K562 (cell line): ENCODE measurements around the gene PATL1. TPM values are rescaled to one million over a fixed set of nuclear protein-coding genes. Genes with fewer than 3 reads are reported as not detected.

Experiments
- microRNA-seq: library from miRNA; unstranded; fragments of <30 nt; microRNA quantifications from one replicate; pipeline ENCODE4, GENCODE V29; 2018; ENCODE audit warnings: borderline microRNAs expressed
- polyA plus RNA-seq, 8 experiments: library from polyadenylated mRNA; depleted of rRNA in 4 of 8; stranded (reverse) in 5 of 8; unstranded in 3 of 8; fragments of >200 nt; fragmentation: Nextera tagmentation in 2 of 8; fragmentation: Illumina TruSeq in 1 of 8; extraction: Ambion mirVana in 2 of 8; extraction: Trizol in 1 of 8; gene quantifications; 2 replicates each; pipeline versions ENCODE4 v1.2.1 to v1.2.3, GENCODE V29; 2011 to 2014; ENCODE audit warnings: inconsistent platforms in 1 of 8, missing spikeins in 1 of 8
- small RNA-seq: library from RNA; depleted of rRNA; stranded (forward); fragments of <200 nt; gene quantifications from one replicate; pipeline ENCODE3, GENCODE V24; 2014
- total RNA-seq, 7 experiments: library from RNA; depleted of rRNA in 6 of 7; stranded (reverse); fragments of >200 nt in 6 of 7; fragmentation: Illumina TruSeq in 2 of 7; extraction: Trizol in 2 of 7; gene quantifications; 2 replicates each; pipeline versions ENCODE4 v1.2.1 to v1.2.3, GENCODE V29; 2011 to 2021; ENCODE audit warnings: low replicate concordance in 1 of 7

PATL1 gene
- total and polyA plus RNA-seq, 9 of the 15 experiments (the other 6 are each of a cell fraction or from before 2014, with no cell fraction given), result 3.2 to 48.0 (median 16.4) TPM

Small RNA genes within 50 kb of the gene (microRNA-seq; reads per million reads assigned to microRNA genes)
- 0.64 reads per million for gene MIR3162

Small RNA genes within 50 kb of the gene (small RNA-seq; reads per million reads assigned to genes)
- gene MIR3162, result not detected

Other genes with a start within 250 kb of the PATL1 start
Only the 7 nearest of the 13 such genes appear.
- gene OR4D11, start 165.5 kb downstream of the PATL1 start, total RNA-seq (2014; rRNA removed), result not detected in 2 replicates
- not detected in 2 replicates for gene OR4D11, start 165.5 kb downstream of the PATL1 start, total RNA-seq (2014; rRNA removed; fragmentation: Illumina TruSeq; extraction: Trizol)
- gene OR4D11, start 165.5 kb downstream of the PATL1 start, total RNA-seq (2015; rRNA removed; fragmentation: Illumina TruSeq; extraction: Trizol), result not detected in 2 replicates
- not detected in 2 replicates for gene OR4D11, start 165.5 kb downstream of the PATL1 start, total RNA-seq (2021)
- not detected in 2 replicates for gene OR4D11, start 165.5 kb downstream of the PATL1 start, polyA plus RNA-seq (2011; rRNA removed)
- gene OR4D11, start 165.5 kb downstream of the PATL1 start, polyA plus RNA-seq (2014; fragmentation: Illumina TruSeq; extraction: Trizol), result not detected in 2 replicates
- not detected for gene OR4D11, start 165.5 kb downstream of the PATL1 start, polyA plus RNA-seq (2014; fragmentation: Nextera tagmentation; extraction: Ambion mirVana)
- gene OR4D11, start 165.5 kb downstream of the PATL1 start, polyA plus RNA-seq (2014; rRNA removed), result not detected in 2 replicates
- not detected in 2 replicates for gene OR4D9, start 157.5 kb downstream of the PATL1 start, total RNA-seq (2014; rRNA removed)
- not detected in 2 replicates for gene OR4D9, start 157.5 kb downstream of the PATL1 start, total RNA-seq (2014; rRNA removed; fragmentation: Illumina TruSeq; extraction: Trizol)
- gene OR4D9, start 157.5 kb downstream of the PATL1 start, total RNA-seq (2015; rRNA removed; fragmentation: Illumina TruSeq; extraction: Trizol), result not detected in 2 replicates
- not detected in 2 replicates for gene OR4D9, start 157.5 kb downstream of the PATL1 start, total RNA-seq (2021)
- not detected in 2 replicates for gene OR4D9, start 157.5 kb downstream of the PATL1 start, polyA plus RNA-seq (2011; rRNA removed)
- not detected in 2 replicates for gene OR4D9, start 157.5 kb downstream of the PATL1 start, polyA plus RNA-seq (2014; fragmentation: Illumina TruSeq; extraction: Trizol)
- not detected for gene OR4D9, start 157.5 kb downstream of the PATL1 start, polyA plus RNA-seq (2014; fragmentation: Nextera tagmentation; extraction: Ambion mirVana)
- gene OR4D9, start 157.5 kb downstream of the PATL1 start, polyA plus RNA-seq (2014; rRNA removed), result not detected in 2 replicates
- gene OSBP, start 53.3 kb downstream of the PATL1 start, total RNA-seq (2014; rRNA removed), result 22.2 and 28.7 TPM in 2 replicates
- gene OSBP, start 53.3 kb downstream of the PATL1 start, total RNA-seq (2014; rRNA removed; fragmentation: Illumina TruSeq; extraction: Trizol), result 33.3 and 36.1 TPM in 2 replicates
- 28.7 and 28.9 TPM in 2 replicates for gene OSBP, start 53.3 kb downstream of the PATL1 start, total RNA-seq (2015; rRNA removed; fragmentation: Illumina TruSeq; extraction: Trizol)
- gene OSBP, start 53.3 kb downstream of the PATL1 start, total RNA-seq (2021), result 37.7 and 44.3 TPM in 2 replicates
- 33.9 and 37.2 TPM in 2 replicates for gene OSBP, start 53.3 kb downstream of the PATL1 start, polyA plus RNA-seq (2011; rRNA removed)
- gene OSBP, start 53.3 kb downstream of the PATL1 start, polyA plus RNA-seq (2014; fragmentation: Illumina TruSeq; extraction: Trizol), result 46.9 and 49.0 TPM in 2 replicates
- 10 to 100 TPM; 11.7 to 11.9 TPM for gene OSBP, start 53.3 kb downstream of the PATL1 start, polyA plus RNA-seq (2014; fragmentation: Nextera tagmentation; extraction: Ambion mirVana)
- gene OSBP, start 53.3 kb downstream of the PATL1 start, polyA plus RNA-seq (2014; rRNA removed), result 24.5 and 27.8 TPM in 2 replicates
- not detected in 2 replicates for gene OR10V1, start 44.8 kb upstream of the PATL1 start, total RNA-seq (2014; rRNA removed)
- gene OR10V1, start 44.8 kb upstream of the PATL1 start, total RNA-seq (2014; rRNA removed; fragmentation: Illumina TruSeq; extraction: Trizol), result not detected in 2 replicates
- not detected in 2 replicates for gene OR10V1, start 44.8 kb upstream of the PATL1 start, total RNA-seq (2015; rRNA removed; fragmentation: Illumina TruSeq; extraction: Trizol)
- not detected in 2 replicates for gene OR10V1, start 44.8 kb upstream of the PATL1 start, total RNA-seq (2021)
- not detected in 2 replicates for gene OR10V1, start 44.8 kb upstream of the PATL1 start, polyA plus RNA-seq (2011; rRNA removed)
- not detected in 2 replicates for gene OR10V1, start 44.8 kb upstream of the PATL1 start, polyA plus RNA-seq (2014; fragmentation: Illumina TruSeq; extraction: Trizol)
- gene OR10V1, start 44.8 kb upstream of the PATL1 start, polyA plus RNA-seq (2014; fragmentation: Nextera tagmentation; extraction: Ambion mirVana), result not detected
- gene OR10V1, start 44.8 kb upstream of the PATL1 start, polyA plus RNA-seq (2014; rRNA removed), result not detected in 2 replicates
- gene STX3, start 86.3 kb upstream of the PATL1 start, total RNA-seq (2014; rRNA removed), result 46.2 and 48.2 TPM in 2 replicates
- 60.5 and 67.7 TPM in 2 replicates for gene STX3, start 86.3 kb upstream of the PATL1 start, total RNA-seq (2014; rRNA removed; fragmentation: Illumina TruSeq; extraction: Trizol)
- gene STX3, start 86.3 kb upstream of the PATL1 start, total RNA-seq (2015; rRNA removed; fragmentation: Illumina TruSeq; extraction: Trizol), result 91.6 and 94.0 TPM in 2 replicates
- 37.1 and 37.5 TPM in 2 replicates for gene STX3, start 86.3 kb upstream of the PATL1 start, total RNA-seq (2021)
- 56.0 and 75.4 TPM in 2 replicates for gene STX3, start 86.3 kb upstream of the PATL1 start, polyA plus RNA-seq (2011; rRNA removed)
- gene STX3, start 86.3 kb upstream of the PATL1 start, polyA plus RNA-seq (2014; fragmentation: Illumina TruSeq; extraction: Trizol), result 52.1 and 54.2 TPM in 2 replicates
- 10 to 100 TPM; 12.0 to 14.4 TPM for gene STX3, start 86.3 kb upstream of the PATL1 start, polyA plus RNA-seq (2014; fragmentation: Nextera tagmentation; extraction: Ambion mirVana)
- 48.7 and 52.2 TPM in 2 replicates for gene STX3, start 86.3 kb upstream of the PATL1 start, polyA plus RNA-seq (2014; rRNA removed)
- 166 and 202 TPM in 2 replicates for gene MRPL16, start 141.7 kb upstream of the PATL1 start, total RNA-seq (2014; rRNA removed)
- 157 and 158 TPM in 2 replicates for gene MRPL16, start 141.7 kb upstream of the PATL1 start, total RNA-seq (2014; rRNA removed; fragmentation: Illumina TruSeq; extraction: Trizol)
- 139 and 146 TPM in 2 replicates for gene MRPL16, start 141.7 kb upstream of the PATL1 start, total RNA-seq (2015; rRNA removed; fragmentation: Illumina TruSeq; extraction: Trizol)
- gene MRPL16, start 141.7 kb upstream of the PATL1 start, total RNA-seq (2021), result 157 and 168 TPM in 2 replicates
- gene MRPL16, start 141.7 kb upstream of the PATL1 start, polyA plus RNA-seq (2011; rRNA removed), result 106 and 172 TPM in 2 replicates
- gene MRPL16, start 141.7 kb upstream of the PATL1 start, polyA plus RNA-seq (2014; fragmentation: Illumina TruSeq; extraction: Trizol), result 209 and 212 TPM in 2 replicates
- 10 to 100 TPM; 63.3 to 99.3 TPM for gene MRPL16, start 141.7 kb upstream of the PATL1 start, polyA plus RNA-seq (2014; fragmentation: Nextera tagmentation; extraction: Ambion mirVana)
- 191 and 196 TPM in 2 replicates for gene MRPL16, start 141.7 kb upstream of the PATL1 start, polyA plus RNA-seq (2014; rRNA removed)
- gene CBLIF, start 176.5 kb upstream of the PATL1 start, total RNA-seq (2014; rRNA removed), result 0.23 and 0.37 TPM in 2 replicates
- gene CBLIF, start 176.5 kb upstream of the PATL1 start, total RNA-seq (2014; rRNA removed; fragmentation: Illumina TruSeq; extraction: Trizol), result 0.45 and 0.58 TPM in 2 replicates
- 0.40 and 0.53 TPM in 2 replicates for gene CBLIF, start 176.5 kb upstream of the PATL1 start, total RNA-seq (2015; rRNA removed; fragmentation: Illumina TruSeq; extraction: Trizol)
- 0.62 and 0.72 TPM in 2 replicates for gene CBLIF, start 176.5 kb upstream of the PATL1 start, total RNA-seq (2021)
- 0.07 and 0.11 TPM in 2 replicates for gene CBLIF, start 176.5 kb upstream of the PATL1 start, polyA plus RNA-seq (2011; rRNA removed)
- 0.58 and 0.76 TPM in 2 replicates for gene CBLIF, start 176.5 kb upstream of the PATL1 start, polyA plus RNA-seq (2014; fragmentation: Illumina TruSeq; extraction: Trizol)
- under 1 TPM; 0.39 to 0.83 TPM for gene CBLIF, start 176.5 kb upstream of the PATL1 start, polyA plus RNA-seq (2014; fragmentation: Nextera tagmentation; extraction: Ambion mirVana)
- gene CBLIF, start 176.5 kb upstream of the PATL1 start, polyA plus RNA-seq (2014; rRNA removed), result 0.49 and 0.54 TPM in 2 replicates